TTC549 (cell line): ENCODE measurements around the gene FBXO5.
"Not testable (repeated sequence)": the region's sequence is repeated elsewhere in the genome, so short reads cannot be mapped to it uniquely, and the experiment has no call there.

Source experiments
- FAIRE-seq: peaks from 2 replicates; lab custom pipeline; 2012; peaks lifted over from hg19 to GRCh38; lab: Jason Lieb, UNC

FBXO5 gene, protein sequence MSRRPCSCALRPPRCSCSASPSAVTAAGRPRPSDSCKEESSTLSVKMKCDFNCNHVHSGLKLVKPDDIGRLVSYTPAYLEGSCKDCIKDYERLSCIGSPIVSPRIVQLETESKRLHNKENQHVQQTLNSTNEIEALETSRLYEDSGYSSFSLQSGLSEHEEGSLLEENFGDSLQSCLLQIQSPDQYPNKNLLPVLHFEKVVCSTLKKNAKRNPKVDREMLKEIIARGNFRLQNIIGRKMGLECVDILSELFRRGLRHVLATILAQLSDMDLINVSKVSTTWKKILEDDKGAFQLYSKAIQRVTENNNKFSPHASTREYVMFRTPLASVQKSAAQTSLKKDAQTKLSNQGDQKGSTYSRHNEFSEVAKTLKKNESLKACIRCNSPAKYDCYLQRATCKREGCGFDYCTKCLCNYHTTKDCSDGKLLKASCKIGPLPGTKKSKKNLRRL

DNA sequence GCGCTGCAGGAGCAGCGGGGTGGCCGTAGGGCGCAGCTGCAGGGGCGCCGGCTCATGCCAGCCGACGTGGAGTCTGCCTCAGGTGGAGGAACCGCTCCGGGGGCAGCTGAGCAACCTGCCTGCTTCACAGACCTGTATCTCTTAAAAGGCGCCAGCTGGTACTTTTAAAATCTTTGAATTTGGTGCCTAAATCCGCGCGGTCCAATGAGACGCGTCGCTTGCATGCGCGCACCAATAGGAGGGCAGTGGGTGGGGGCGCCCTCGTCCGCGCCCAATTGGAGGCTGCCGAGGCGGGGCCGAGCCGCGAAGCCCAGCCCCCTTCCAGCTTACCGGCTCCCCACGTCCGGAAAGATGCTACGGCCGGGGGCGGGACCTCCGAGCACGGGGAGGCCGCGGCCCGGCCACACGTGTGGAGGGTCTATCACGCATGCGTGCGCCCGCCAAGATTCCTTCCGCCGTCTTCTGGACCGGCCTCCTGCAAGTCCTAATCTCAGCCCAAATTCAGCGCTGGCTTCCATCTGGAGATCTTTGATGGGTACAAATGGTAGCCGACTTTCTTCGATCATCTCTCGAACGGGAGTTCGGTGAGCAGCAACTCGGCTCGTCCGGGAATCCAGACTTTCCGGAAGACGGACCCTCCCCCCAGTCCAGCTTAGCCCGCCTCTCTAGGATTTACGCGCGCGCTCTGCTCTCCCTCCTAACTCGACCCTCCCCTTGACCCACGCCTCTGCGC lies at the start of gene FBXO5:
Gene FBXO5 (minus strand): TSS at position 138 of the 733 bp plus-strand sequence. CDS start 82 bp downstream, at position 56.
- FAIRE-seq: peak; percentile 88

DNA sequence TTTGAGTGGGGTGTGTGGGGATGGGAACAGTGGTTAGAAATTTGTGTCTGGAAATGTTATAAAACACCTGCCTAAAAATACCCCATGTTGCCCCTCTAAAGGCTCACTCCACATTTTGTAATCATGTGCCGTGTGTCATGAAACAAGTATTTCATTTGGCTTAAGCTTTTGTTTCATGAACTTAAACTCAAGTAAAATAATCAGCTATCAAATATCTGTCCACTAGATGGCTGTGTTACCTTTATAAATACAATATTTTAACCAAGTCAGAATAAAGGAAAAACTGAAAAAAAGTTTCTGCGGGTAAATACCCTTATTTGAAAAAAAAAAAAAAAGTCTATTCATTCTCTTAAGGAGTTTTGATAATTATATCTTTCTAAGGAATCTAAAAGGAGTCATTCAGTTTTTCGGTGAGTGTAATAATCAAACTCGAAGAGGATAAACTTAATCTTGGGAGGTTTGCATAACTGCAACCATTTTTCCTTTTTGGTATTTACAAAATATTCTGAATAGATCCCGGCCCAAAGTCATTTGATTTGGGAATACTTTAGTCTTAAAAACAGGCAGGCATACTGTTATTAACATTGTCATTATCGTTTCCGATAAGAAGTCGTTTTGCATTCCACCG lies 49.5 kb upstream of the FBXO5 start:
- FAIRE-seq: peak; percentile 68

DNA sequence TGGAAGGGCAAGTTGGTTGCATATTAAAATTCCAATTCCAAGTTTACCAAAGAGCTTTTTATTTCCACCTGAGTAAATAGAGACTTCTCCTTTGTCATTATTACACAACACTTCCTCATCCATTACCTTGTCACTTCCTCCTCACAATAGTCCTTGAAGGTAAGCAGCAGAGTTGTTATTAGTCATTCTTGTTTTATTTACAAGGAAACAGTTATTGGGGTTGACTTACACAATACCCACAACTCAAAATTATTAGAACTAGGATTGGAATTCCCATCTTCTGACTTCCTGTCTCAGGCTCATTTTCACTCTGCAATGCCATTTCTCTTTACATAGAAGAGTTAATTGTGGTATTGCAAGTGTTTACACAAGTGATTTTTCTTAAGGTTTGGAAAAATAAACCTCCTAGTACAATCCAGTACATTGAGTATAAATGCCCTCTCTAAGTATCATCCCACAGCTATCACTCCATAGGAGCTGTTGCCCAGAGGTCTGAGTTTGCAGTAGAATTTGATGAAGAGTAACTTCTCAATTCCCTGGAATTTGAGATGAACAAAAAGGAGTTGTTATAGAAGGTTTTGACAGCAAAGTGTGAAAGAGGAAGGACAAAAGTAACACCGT lies 48.6 kb upstream of the FBXO5 start:
- FAIRE-seq: no peak

DNA sequence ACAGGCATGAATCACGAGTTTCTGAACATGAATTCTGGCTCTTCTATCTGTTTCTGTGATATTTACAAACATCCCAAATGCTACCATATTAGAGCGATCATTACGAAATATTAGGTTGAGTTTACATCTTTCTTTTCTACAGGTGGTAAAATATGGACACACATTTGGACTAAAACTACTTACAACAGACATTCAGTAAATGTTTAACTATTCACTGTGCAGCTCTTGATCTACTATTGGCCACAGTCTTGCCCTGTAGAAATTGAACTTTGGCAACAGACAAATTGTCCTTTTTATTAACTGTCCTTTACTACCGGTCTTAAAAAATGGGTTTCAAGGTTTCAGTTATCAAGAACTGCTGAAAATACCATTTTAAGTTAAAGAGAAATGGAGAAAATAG lies 46.1 kb upstream of the FBXO5 start:
- FAIRE-seq: no peak

DNA sequence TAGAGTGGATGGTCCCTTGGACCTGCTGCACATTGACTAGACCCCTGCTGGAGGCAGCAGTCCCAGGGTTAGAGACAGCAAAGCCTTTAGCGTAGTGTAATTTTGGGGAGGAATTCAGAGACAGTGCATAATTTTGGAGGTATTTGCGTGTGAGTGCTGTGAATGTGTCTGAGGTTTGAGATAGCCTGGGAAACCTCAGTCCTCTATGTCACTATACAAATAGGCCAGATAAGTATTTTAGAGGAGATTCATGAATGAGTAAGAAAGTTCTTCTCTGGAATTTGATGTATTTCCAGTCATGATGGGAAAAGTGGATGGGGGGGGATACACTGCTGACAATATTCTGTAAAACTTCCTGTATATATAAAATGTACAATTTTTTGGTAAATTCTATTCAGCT lies 45.4 kb upstream of the FBXO5 start:
- no peak for FAIRE-seq

DNA sequence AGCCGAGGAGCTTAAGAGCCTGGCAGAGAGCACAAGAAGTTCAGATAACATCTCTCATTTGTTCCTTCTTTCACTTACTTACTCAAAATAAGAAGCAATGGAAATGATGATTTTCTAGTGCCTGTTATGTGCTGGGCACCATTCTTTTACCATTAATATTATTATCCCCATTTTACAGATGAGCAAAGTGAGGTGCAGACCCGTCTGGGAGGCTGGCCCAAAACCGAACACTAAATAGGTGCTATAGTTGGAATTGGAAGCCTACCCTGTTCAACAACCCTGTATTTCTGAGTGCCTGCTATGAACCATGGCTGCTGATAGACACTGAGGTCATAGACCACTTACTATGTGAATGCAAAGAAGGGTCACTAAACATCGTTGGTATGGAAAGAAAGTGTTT lies 44.6 kb upstream of the FBXO5 start:
- FAIRE-seq: no peak

DNA sequence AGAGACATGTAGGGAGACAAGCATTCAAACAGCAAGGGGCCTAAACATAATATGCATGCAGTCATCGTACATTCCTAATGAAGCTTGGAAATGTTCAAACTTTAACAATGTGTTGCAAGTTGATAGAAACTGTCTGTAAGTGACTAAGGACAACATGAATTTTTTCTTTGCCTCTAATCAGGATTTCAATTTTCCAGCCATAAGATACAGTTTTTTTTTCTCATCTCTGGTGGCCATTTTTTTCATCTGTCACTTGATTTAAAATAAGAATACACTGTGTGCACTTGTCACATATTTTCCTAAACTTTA lies 41.8 kb upstream of the FBXO5 start:
- no peak for FAIRE-seq

DNA sequence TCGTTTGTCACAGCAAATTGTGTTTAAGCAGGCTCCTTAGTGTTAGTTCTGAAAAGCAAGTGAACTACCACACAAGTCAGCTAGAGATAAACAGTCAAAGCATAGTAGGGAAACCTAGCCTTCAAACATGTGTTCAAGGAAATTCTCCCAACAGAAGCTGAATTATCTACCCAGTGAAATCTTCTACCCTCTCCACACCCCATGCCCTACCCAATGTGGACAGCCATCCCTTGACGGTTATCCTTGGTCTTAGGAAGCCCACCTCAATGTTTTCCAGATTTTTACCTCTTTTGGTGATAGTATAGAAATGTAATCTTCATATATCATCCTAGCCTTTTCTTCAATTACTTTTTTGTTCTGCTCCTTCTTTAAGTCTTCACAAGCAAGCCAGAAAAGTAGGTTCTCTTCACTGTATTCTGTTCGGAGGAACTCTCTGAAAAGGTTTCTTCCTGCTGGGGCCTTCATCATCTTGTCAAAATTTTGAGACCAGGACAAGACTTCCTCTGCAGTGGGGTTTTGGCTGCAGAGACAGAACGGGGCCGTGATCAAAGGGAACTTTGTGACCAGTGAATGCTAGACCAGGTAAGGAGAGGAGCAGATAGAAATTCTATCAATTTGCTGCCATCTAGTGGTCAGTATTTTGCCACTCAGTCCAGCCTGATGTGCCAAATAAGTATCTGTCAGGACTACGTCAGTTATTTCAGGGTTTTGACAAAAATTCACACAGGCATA lies 41.3 kb upstream of the FBXO5 start:
- peak; percentile 20 for FAIRE-seq

DNA sequence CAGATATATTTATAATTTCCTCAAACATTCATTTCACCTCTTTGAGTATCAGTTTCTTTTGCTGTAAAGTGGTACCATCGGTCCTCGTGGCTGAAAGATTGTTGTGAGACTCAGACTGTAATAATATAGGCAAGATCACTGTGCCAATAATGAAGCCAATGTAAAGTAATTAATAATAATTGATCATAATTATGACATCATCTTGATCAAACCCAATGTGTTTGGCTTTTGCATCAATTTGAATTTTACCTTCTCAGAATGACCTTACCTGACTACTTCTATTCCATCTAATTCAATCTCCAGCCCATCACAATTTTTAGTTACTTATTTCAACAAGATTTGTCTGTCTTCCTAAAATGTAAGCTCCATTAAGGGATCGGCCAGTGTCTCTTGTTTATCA lies 35.5 kb upstream of the FBXO5 start:
- FAIRE-seq: no peak

DNA sequence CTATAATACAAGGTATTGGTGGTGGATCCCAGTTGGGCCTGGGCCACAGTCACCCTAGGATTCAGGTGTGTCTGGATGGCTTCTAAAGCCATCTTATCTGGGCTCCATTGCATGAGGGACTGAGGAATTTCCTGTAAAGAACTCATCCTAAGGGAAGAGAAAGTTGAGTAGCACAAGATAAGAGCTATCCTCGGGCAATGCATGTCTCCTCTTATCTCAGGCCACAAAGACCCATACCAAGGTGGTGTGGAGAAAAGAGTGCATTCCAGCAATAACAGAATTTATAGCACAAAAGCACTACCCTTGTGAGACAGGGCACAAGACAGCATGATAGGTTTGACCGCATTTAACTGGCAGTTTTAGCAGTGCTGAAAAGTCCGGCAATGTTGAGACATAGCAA lies 34.0 kb upstream of the FBXO5 start:
- no peak for FAIRE-seq

DNA sequence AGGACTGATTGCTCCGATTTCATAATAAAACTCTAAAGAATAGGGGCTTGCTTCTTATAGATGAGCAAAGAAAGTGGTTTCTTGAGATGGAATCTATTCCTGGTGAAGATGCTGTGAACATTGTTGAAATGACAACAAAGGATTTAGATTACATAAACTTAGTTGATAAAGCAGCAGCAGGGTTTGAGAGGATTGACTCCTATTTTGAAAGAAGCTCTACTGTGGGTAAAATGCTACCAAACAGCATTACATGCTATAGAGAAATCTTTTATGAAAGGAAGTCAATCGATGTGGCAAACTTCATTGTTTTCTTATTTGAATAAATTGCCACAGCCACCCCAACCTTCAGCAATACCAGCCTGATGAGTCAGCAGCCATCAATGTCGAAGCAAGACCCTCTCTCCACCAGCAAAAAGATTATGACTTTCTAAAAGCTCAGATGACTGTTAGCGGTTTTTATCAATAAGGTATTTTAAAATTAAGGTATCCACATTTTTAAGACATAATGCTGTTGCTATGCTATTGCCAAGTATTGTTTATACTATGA lies 32.3 kb upstream of the FBXO5 start:
- FAIRE-seq: no peak

DNA sequence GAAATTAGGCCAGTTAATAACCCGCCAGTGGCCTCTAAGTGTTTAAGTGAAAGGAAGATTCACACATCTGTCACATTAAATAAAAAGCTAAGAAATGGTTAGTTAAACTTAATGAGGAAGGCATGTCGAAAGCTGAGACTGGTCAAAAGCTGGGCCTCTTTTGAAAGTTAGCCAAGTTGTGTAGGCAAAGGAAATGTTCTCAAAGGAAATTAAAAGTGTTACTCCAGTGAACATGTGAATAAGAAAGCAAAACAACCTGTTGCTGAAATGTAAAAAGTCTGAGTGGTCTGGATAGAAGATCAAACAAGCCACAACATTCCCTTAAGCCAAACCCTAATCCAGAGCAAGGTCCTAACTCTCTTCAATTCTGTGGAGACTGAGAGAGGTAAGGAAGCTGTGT lies 30.6 kb upstream of the FBXO5 start:
- no peak for FAIRE-seq

DNA sequence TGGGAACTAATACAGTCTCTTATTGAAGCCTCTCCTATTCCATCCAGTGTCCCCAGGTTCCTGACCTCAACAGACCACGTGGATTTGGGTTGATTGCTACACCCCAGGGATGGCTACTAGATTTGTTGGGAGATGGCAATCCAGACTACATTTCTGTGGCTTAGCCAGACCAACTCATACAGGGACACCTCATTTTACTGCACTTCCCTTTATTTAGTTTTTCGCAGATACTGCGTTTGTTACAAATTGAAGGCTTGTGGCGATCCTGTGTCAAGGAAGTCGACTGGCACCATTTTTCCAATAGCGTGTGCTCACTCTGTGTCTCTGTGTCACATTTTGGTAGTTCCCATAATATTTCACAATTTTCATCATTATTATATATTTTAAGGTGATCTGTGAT lies 30.0 kb upstream of the FBXO5 start:
- FAIRE-seq: no peak

DNA sequence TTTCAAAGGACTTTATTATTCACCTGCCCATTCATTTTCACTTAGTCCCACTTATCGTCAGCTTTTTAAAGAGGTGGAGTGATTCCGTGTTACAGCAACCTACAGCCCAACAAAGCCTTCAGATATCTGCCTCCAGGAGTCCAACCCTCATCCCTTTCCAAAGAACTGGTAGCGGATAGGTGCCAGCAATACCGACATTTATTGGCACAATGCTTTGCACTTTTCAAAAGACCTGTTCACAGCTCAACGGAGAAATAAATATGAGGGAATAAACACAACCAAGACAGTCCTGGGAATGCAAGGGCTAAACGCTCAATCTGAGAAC lies 20.5 kb upstream of the FBXO5 start:
- no peak for FAIRE-seq

DNA sequence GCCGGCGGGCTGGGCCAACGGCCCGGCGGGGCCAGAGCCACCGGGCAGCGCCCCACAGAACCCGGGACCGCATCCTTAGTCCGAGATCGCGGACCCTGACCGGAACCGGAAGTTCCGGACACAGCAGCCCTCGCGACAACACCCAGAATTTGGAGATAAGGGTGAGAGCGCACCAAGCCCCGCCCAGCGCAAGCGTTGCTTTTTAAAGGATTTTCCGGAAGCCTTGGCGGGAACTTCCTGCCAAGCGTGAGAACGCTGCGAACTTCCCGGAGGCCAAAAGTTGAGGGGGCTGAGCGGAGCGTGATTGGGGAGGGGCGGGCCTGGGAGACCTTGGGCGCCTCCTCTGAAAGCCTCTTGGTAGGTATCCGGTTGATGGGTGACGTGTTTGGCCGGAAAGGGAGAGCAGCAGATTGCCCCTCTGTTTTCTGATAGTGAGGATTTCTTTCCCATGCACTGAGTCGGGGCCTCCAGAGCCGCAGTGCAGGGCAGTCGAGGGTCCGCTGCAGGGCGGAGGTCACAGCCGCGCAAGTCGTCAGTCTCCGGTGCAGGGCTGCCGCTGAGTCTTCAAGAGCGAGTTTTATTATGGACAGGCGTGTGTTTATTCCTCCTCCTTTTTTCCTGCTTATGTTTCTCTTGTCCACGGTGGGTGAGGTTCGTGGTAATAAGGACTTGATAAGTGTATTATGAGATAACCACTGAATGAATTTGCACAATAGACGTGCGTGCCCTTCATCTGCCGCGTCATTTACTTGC lies 19.9 kb upstream of the FBXO5 start, which contains the start of gene MTRF1L:
Gene MTRF1L (minus strand): TSS at position 97 of the 753 bp plus-strand sequence. CDS start 24 bp downstream, at position 73.
- peak; percentile 86 for FAIRE-seq

DNA sequence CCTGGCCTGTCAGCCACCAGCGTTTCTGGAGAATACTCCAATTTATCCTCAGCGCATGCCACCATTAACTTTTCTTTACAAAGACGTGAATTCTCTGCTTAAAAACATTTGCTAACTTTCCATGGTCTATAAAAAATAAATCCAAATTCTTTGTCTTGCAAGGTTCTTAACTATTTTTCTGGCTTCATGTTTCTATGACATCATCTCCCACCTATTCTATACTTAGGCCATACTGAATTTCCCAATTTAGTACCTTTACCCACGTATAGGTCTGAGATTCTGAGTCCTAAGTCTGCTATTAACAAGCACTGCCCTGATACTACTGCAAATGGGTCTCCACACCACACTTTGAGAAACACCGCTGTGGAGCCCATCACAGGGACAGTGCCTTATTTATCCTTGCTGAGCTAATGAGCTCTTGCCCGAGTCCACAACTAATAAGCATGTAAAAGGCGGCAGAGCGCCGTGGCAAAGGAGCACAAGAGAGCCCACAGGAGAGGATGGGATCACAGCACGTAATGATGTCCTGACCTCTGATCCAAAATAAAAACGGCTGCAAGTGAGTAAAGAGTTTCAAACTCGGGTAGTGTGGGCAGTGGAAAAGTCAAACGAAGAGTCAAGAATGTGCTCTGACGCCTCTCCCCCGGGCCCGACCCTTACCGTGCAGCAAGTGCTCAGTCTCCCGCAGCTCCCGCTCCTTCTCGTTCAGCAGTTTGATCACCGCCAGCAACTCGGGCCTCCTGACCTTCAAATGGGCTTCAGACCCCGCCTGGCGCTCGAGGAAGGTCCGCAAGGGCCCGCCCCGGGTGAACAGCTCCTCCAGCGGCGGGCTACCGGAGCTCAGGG lies 19.1 kb upstream of the FBXO5 start:
- FAIRE-seq: no peak

DNA sequence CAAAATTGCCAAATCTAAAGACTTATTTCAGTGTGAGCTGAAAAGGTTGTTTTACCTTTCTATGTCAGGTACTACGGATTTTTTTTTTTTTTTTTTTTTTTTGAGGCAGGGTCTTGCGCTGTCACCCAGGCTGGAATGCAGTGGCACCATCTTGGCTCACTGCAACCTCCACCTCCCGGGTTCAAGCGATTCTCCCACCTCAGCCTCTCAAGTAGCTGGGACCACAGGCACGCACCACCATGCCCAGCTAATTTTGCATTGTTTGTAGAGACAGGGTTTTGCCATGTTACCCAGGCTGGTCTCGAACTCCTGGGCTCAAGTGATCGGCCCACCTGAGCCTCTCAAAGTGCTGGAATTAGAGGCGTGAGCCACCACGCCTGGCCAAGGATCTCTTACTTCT lies 17.9 kb upstream of the FBXO5 start:
- not testable (repeated sequence) for FAIRE-seq

DNA sequence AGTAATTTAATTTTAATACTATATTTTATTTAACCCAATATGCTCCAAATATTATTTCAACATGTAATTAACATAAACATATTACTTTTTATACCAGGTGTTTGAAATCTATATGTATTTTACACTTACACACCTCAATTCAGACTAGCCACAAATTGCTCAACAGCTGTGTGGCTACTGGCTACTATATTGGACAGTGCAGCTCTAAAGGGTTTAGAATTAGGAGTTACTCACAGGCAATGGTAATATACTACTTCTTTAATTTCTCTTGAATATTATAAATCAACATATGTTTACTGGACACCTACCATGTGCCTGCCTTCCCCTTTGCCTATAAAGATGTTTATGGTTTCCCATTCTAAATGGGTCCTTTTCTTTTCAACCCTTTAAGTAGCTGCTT lies 17.4 kb upstream of the FBXO5 start:
- no peak for FAIRE-seq

DNA sequence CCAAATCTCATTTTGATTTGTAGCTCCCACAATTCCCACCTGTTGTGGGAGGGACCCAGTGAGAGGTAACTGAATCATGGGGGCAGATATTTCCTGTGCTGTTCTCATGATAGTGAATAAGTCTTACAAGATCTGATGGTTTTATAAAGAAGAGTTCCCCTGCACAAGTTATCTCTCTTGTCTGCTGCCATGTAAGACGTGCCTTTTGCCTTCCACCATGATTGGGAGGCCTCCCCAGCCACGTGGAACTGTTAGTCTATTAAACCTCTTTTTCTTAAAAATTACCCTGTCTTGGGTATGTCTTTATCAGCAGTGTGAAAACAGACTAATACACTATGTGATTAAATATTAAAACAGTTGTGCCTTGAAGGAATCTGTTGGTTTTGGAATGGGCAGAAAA lies 16.7 kb upstream of the FBXO5 start:
- not testable (repeated sequence) for FAIRE-seq

DNA sequence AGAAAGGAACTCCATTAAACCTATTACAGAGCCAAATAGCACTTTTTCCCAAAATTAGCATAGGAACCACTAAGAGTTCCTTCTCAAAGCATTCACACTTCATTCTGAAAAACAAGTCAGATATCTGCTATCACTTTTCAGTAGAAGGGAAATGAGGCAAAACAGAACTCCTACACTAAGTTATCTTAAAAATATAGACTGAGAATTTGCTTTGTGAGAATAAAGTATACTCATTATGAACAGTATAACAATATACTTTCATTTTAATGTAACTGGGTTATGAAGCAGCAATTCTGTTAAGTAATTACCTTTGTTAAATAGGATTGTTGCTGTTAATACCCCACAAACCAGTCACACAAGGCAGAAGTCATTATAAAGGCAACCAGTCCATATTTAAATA lies 11.0 kb upstream of the FBXO5 start:
- no peak for FAIRE-seq
